GM23338 (cell line): ENCODE measurements around the gene HSDL2. TPM values are rescaled to one million over a fixed set of nuclear protein-coding genes. Genes with fewer than 3 reads are reported as not detected.

Source experiments
- ATAC-seq: fragments of 200-7000 bp; cut with Tn5 transposase; 3 replicates; pipeline ENCODE4 v1.9.1; 2020
- DNase-seq: peaks from one replicate; pipeline ENCODE4 v3.0.0-alpha.2; 2015; ENCODE audit warnings: low spot score
- H2AFZ ChIP-seq: fragments of 200-600 bp; sonication (generic); 2 replicates; pipeline ENCODE4 v1.8.0; 2016; ENCODE audit warnings: antibody characterized with exemption, mild to moderate bottlenecking, moderate library complexity
- H3F3A ChIP-seq: fragments of 200-600 bp; sonication (generic); replicated peaks from 2 replicates; pipeline ENCODE4 v1.8.0; 2017; ENCODE audit warnings: antibody characterized with exemption, mixed run types, low read depth
- H3K27ac ChIP-seq: fragments of 200-600 bp; sonication (generic); 2 replicates; pipeline ENCODE4 v1.6.1; 2016; ENCODE audit warnings: low read depth
- H3K27me3 ChIP-seq: fragments of 200-600 bp; sonication (generic); 2 replicates; pipeline ENCODE4 v1.8.0; 2016; ENCODE audit warnings: mild to moderate bottlenecking, mixed run types, moderate library complexity; ENCODE audit not compliant: insufficient read depth
- H3K36me3 ChIP-seq: fragments of 200-600 bp; sonication (generic); 2 replicates; pipeline ENCODE4 v1.8.0; 2016; ENCODE audit warnings: mild to moderate bottlenecking; ENCODE audit not compliant: insufficient read depth
- H3K4me1 ChIP-seq: fragments of 200-600 bp; sonication (generic); 2 replicates; pipeline ENCODE4 v1.8.0; 2016; ENCODE audit warnings: mild to moderate bottlenecking, moderate library complexity; ENCODE audit not compliant: insufficient read depth
- H3K4me2 ChIP-seq: fragments of 200-600 bp; sonication (generic); 2 replicates; pipeline ENCODE4 v1.7.1; 2017; ENCODE audit warnings: mixed run types
- H3K4me3 ChIP-seq: fragments of 200-600 bp; sonication (generic); 2 replicates; pipeline ENCODE4 v1.6.1; 2016; ENCODE audit warnings: mixed run types
- H3K79me2 ChIP-seq: fragments of 200-600 bp; sonication (generic); replicated peaks from 2 replicates; pipeline ENCODE4 v1.8.0; 2017; ENCODE audit warnings: mild to moderate bottlenecking; ENCODE audit not compliant: insufficient read depth
- H3K9me2 ChIP-seq: fragments of 200-600 bp; sonication (generic); 2 replicates; pipeline ENCODE4 v1.8.0; 2017; ENCODE audit not compliant: insufficient read depth
- H4K20me1 ChIP-seq: fragments of 200-600 bp; sonication (generic); replicated peaks from 2 replicates; pipeline ENCODE4 v1.8.0; 2017; ENCODE audit warnings: mild to moderate bottlenecking; ENCODE audit not compliant: insufficient read depth
- H3K27ac Mint-ChIP-seq: 2 replicates; pipeline ENCODE4 v1.8.0; 2020; ENCODE audit warnings: inconsistent platforms, mild to moderate bottlenecking, moderate library complexity, mixed read lengths
- H3K27me3 Mint-ChIP-seq: 3 replicates; pipeline ENCODE4 v1.8.0; 2022; ENCODE audit warnings: low read depth, mild to moderate bottlenecking, moderate library complexity, mixed read lengths, inconsistent platforms; ENCODE audit not compliant: insufficient read depth, poor library complexity
- H3K36me3 Mint-ChIP-seq: 3 replicates; pipeline ENCODE4 v1.8.0; 2021; ENCODE audit warnings: low read depth, mild to moderate bottlenecking, inconsistent platforms, moderate library complexity, mixed read lengths
- H3K4me1 Mint-ChIP-seq: 3 replicates; pipeline ENCODE4 v1.8.0; 2020; ENCODE audit warnings: mild to moderate bottlenecking, inconsistent platforms, mixed read lengths
- H3K4me3 Mint-ChIP-seq: 3 replicates; pipeline ENCODE4 v1.8.0; 2021; ENCODE audit warnings: moderate library complexity, mild to moderate bottlenecking, inconsistent platforms, mixed read lengths
- H3K9me3 Mint-ChIP-seq: 3 replicates; pipeline ENCODE4 v1.8.0; 2020; ENCODE audit warnings: moderate library complexity, mild to moderate bottlenecking, inconsistent platforms, mixed read lengths
- CREB1 ChIP-seq: fragments of 250-450 bp; sonication (Bioruptor Pico); IDR thresholded peaks from 2 replicates; pipeline ENCODE4 v1.5.0; 2020; ENCODE audit warnings: low read depth, mild to moderate bottlenecking, moderate library complexity
- EZH2phosphoT487 ChIP-seq: fragments of 200-600 bp; sonication (generic); IDR thresholded peaks from one replicate; pipeline ENCODE4 v1.8.1; 2018; ENCODE audit warnings: antibody characterized with exemption; ENCODE audit not compliant: unreplicated experiment
- JUNB ChIP-seq: IDR thresholded peaks from one replicate; pipeline ENCODE4 v1.6.1; 2016; ENCODE audit warnings: antibody characterized with exemption; ENCODE audit not compliant: unreplicated experiment
- POLR2AphosphoS5 ChIP-seq: IDR thresholded peaks from 2 replicates; pipeline ENCODE4 v1.6.1; 2016; ENCODE audit warnings: antibody characterized with exemption, low read depth
- ZNF331 ChIP-seq: fragments of 250-450 bp; sonication (Bioruptor Pico); IDR thresholded peaks from 2 replicates; pipeline ENCODE4 v1.5.0; 2020; ENCODE audit warnings: low read depth, mild to moderate bottlenecking, moderate library complexity
- polyA plus RNA-seq: library from polyadenylated mRNA; unstranded; fragments of >200 nt; fragmentation: Nextera tagmentation; extraction: Ambion mirVana; gene quantifications from 2 replicates; pipeline ENCODE4 v1.2.1, GENCODE V29; 2016
- total RNA-seq: library from RNA; depleted of rRNA; stranded (reverse); fragments of >200 nt; shearing (Covaris generic); gene quantifications from 2 replicates; pipeline ENCODE4 v1.2.3, GENCODE V29; 2014
- TF ChIP-seq, protein P1 (sequence below): fragments of 250-450 bp; sonication (Bioruptor Pico); IDR thresholded peaks from 2 replicates; pipeline ENCODE4 v1.5.0; 2020; ENCODE audit warnings: mild to moderate bottlenecking, moderate library complexity
- TF ChIP-seq, protein P2 (sequence below), 2 experiments: fragments of 200-600 bp in 1 of 2; sonication (generic) in 1 of 2; conservative IDR thresholded peaks; 2 replicates each; pipeline versions ENCODE4 v1.5.1 to v1.6.1; 2016 to 2017; ENCODE audit warnings: antibody characterized with exemption in 2 of 2, low read depth in 2 of 2, mild to moderate bottlenecking in 2 of 2, moderate library complexity in 1 of 2

HSDL2 gene
- total and polyA plus RNA-seq, 2 experiments from 2014 or later, result 11.4 to 15.3 TPM

DNA sequence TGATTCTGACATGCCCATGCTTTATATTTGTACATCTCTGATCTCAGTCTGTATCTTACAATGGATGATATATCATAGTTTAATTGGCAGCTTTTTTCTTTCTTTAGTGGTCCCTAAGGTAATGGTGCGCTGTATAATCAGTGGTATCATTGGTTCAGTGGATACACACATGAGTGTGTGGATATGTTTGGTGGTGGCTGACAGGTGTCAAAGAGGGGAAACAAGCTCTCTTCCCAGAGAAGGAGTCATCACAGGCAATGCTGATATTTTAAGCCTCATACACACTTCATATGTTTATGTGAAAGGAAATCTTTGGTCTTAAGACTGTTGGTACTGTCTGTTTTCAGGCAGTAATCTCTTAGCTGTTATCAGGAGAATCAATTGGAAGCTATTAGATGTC lies 54.6 kb downstream of the HSDL2 start:
- H3K79me2 ChIP-seq, result no peaks in the 10 kb centered on the region
- TF ChIP-seq, protein P1, sequence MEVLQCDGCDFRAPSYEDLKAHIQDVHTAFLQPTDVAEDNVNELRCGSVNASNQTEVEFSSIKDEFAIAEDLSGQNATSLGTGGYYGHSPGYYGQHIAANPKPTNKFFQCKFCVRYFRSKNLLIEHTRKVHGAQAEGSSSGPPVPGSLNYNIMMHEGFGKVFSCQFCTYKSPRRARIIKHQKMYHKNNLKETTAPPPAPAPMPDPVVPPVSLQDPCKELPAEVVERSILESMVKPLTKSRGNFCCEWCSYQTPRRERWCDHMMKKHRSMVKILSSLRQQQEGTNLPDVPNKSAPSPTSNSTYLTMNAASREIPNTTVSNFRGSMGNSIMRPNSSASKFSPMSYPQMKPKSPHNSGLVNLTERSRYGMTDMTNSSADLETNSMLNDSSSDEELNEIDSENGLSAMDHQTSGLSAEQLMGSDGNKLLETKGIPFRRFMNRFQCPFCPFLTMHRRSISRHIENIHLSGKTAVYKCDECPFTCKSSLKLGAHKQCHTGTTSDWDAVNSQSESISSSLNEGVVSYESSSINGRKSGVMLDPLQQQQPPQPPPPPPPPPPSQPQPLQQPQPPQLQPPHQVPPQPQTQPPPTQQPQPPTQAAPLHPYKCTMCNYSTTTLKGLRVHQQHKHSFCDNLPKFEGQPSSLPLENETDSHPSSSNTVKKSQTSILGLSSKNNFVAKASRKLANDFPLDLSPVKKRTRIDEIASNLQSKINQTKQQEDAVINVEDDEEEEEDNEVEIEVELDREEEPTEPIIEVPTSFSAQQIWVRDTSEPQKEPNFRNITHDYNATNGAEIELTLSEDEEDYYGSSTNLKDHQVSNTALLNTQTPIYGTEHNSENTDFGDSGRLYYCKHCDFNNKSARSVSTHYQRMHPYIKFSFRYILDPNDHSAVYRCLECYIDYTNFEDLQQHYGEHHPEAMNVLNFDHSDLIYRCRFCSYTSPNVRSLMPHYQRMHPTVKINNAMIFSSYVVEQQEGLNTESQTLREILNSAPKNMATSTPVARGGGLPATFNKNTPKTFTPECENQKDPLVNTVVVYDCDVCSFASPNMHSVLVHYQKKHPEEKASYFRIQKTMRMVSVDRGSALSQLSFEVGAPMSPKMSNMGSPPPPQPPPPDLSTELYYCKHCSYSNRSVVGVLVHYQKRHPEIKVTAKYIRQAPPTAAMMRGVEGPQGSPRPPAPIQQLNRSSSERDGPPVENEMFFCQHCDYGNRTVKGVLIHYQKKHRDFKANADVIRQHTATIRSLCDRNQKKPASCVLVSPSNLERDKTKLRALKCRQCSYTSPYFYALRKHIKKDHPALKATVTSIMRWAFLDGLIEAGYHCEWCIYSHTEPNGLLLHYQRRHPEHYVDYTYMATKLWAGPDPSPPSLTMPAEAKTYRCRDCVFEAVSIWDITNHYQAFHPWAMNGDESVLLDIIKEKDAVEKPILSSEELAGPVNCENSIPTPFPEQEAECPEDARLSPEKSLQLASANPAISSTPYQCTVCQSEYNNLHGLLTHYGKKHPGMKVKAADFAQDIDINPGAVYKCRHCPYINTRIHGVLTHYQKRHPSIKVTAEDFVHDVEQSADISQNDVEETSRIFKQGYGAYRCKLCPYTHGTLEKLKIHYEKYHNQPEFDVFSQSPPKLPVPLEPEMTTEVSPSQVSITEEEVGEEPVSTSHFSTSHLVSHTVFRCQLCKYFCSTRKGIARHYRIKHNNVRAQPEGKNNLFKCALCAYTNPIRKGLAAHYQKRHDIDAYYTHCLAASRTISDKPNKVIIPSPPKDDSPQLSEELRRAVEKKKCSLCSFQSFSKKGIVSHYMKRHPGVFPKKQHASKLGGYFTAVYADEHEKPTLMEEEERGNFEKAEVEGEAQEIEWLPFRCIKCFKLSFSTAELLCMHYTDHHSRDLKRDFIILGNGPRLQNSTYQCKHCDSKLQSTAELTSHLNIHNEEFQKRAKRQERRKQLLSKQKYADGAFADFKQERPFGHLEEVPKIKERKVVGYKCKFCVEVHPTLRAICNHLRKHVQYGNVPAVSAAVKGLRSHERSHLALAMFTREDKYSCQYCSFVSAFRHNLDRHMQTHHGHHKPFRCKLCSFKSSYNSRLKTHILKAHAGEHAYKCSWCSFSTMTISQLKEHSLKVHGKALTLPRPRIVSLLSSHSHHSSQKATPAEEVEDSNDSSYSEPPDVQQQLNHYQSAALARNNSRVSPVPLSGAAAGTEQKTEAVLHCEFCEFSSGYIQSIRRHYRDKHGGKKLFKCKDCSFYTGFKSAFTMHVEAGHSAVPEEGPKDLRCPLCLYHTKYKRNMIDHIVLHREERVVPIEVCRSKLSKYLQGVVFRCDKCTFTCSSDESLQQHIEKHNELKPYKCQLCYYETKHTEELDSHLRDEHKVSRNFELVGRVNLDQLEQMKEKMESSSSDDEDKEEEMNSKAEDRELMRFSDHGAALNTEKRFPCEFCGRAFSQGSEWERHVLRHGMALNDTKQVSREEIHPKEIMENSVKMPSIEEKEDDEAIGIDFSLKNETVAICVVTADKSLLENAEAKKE, result no peak
- no peak for TF ChIP-seq ZNF331
- no peak for TF ChIP-seq CREB1 (CRISPR knock-in tag)
- no peak for TF ChIP-seq JUNB
- TF ChIP-seq, protein P2, sequence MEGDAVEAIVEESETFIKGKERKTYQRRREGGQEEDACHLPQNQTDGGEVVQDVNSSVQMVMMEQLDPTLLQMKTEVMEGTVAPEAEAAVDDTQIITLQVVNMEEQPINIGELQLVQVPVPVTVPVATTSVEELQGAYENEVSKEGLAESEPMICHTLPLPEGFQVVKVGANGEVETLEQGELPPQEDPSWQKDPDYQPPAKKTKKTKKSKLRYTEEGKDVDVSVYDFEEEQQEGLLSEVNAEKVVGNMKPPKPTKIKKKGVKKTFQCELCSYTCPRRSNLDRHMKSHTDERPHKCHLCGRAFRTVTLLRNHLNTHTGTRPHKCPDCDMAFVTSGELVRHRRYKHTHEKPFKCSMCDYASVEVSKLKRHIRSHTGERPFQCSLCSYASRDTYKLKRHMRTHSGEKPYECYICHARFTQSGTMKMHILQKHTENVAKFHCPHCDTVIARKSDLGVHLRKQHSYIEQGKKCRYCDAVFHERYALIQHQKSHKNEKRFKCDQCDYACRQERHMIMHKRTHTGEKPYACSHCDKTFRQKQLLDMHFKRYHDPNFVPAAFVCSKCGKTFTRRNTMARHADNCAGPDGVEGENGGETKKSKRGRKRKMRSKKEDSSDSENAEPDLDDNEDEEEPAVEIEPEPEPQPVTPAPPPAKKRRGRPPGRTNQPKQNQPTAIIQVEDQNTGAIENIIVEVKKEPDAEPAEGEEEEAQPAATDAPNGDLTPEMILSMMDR (conservative IDR thresholded peaks at IDR 0.05; ENCODE audit: low read depth in 2 of 2), result no peak
- TF ChIP-seq EZH2phosphoT487, result no peak
- no peak for TF ChIP-seq POLR2AphosphoS5
- no peaks in the 10 kb centered on the region for H3K27me3 ChIP-seq
- no peaks in the 10 kb centered on the region for H3K9me2 ChIP-seq
- no peak for DNase-seq
- Mint-ChIP-seq H3K27me3 (no peaks in the 10 kb centered on the region), H3K36me3 (no peaks in the 10 kb centered on the region; the same call in 2 of the 3 replicates), H3K4me3 (no peak overlapping the region), H3K9me3 (no peaks in the 10 kb centered on the region; the same call in 2 of the 3 replicates), H3K4me1 (no peaks in the 10 kb centered on the region), H3K27ac (no peak overlapping the region)
- H3K4me3 ChIP-seq, result no peak overlapping the region
- no peak overlapping the region for H2AFZ ChIP-seq
- no peaks in the 10 kb centered on the region for H3K4me1 ChIP-seq
- H3K36me3 ChIP-seq, result no peaks in the 10 kb centered on the region
- no peak for ATAC-seq
- no peaks in the 10 kb centered on the region for H4K20me1 ChIP-seq
- no peak overlapping the region for H3K4me2 ChIP-seq
- no peak overlapping the region for H3K27ac ChIP-seq
- H3F3A ChIP-seq, result no peaks in the 10 kb centered on the region
